HepG2 (cell line): ENCODE results near the gene ATN1. TPM values are rescaled to one million over a fixed set of nuclear protein-coding genes. Genes with fewer than 3 reads are reported as not detected.
A peak's percentile ranks its signal among the peaks of the same experiment; 100 is the strongest.

Experiments used
- ATAC-seq: fragments of 200-7000 bp; cut with Tn5 transposase; 3 replicates; pipeline ENCODE4 v1.9.1; 2020; ENCODE audit warnings: mild to moderate bottlenecking, moderate library complexity
- Bru-seq: library from RNA; stranded (reverse); fragments of 400-500 nt; gene quantifications from one replicate; lab custom pipeline; 2021; lab: Mats Ljungman, UMichigan
- BruChase-seq, 2 experiments: library from RNA; stranded (reverse); fragments of 400-500 nt; gene quantifications; one replicate each; lab custom pipeline; 2021; lab: Mats Ljungman, UMichigan
- BruUV-seq: library from RNA; stranded (reverse); fragments of 400-500 nt; replicated peaks from 2 replicates; lab custom pipeline; 2021; lab: Mats Ljungman, UMichigan
- CTCF ChIA-PET: fragments of 300-600 bp; formaldehyde crosslinking; extraction: SDS; loops from one replicate; lab custom pipeline; 2021; ENCODE audit warnings: low total read pairs, inconsistent platforms, low intra/inter-chr PET ratio; lab: Yijun Ruan, JAX
- POLR2A ChIA-PET: fragments of 350-600 bp; sonication (Branson Sonifier 250); formaldehyde crosslinking; loops from one replicate; lab custom pipeline; 2020; ENCODE audit warnings: antibody characterized with exemption, inconsistent platforms; lab: Yijun Ruan, JAX
- DNase-seq: peaks from one replicate; pipeline ENCODE4 v3.0.0-alpha.2; 2015; ENCODE audit warnings: low spot score
- FAIRE-seq: peaks from 3 replicates; lab custom pipeline; 2011; peaks lifted over from hg19 to GRCh38; lab: Jason Lieb, UNC
- H2AFZ ChIP-seq: one replicate; pipeline ENCODE4 v1.6.1; 2011; ENCODE audit warnings: low read length, inconsistent platforms
- H3K27ac ChIP-seq: fragments of 300-600 bp; 3 replicates; pipeline ENCODE4 v1.8.0; 2011; ENCODE audit warnings: mixed run types, mild to moderate bottlenecking, mixed read lengths, low read length, inconsistent platforms; ENCODE audit not compliant: insufficient read depth; ENCODE audit errors: extremely low read length
- H3K27me3 ChIP-seq, 2 experiments: fragments of 200-600 bp in 1 of 2; 2 replicates in 1 of 2; 3 replicates in 1 of 2; pipeline versions ENCODE4 v1.6.0 to v1.8.0; 2011; ENCODE audit warnings: low read length in 2 of 2, mild to moderate bottlenecking in 2 of 2, moderate library complexity in 2 of 2, inconsistent platforms in 1 of 2; ENCODE audit not compliant: insufficient read depth in 2 of 2, control insufficient read depth in 1 of 2
- H3K36me3 ChIP-seq, 2 experiments: fragments of 200-600 bp in 1 of 2; replicated peaks in 1 of 2; 2 replicates in 1 of 2; 3 replicates in 1 of 2; pipeline versions ENCODE4 v1.5.1 to v1.8.0; 2011; ENCODE audit warnings: low read length in 2 of 2, inconsistent platforms in 1 of 2; ENCODE audit not compliant: insufficient read depth in 2 of 2, control insufficient read depth in 1 of 2
- H3K4me1 ChIP-seq: 2 replicates; pipeline ENCODE4 v1.5.1; 2012; ENCODE audit warnings: low read length, inconsistent platforms; ENCODE audit not compliant: insufficient read depth
- H3K4me2 ChIP-seq: 2 replicates; pipeline ENCODE4 v1.6.0; 2011; ENCODE audit warnings: low read depth, low read length, inconsistent platforms
- H3K4me3 ChIP-seq, 3 experiments: fragments of 200-600 bp in 1 of 3; sonication (generic), shearing (Covaris generic) in 1 of 3; replicated peaks in 1 of 3; 2 replicates each; pipeline ENCODE4 v1.5.1; 2011 to 2016; ENCODE audit warnings: low read length in 3 of 3, inconsistent platforms in 2 of 3, low read depth in 2 of 3, mild to moderate bottlenecking in 2 of 3, control low read depth in 1 of 3, mixed read lengths in 1 of 3; ENCODE audit not compliant: insufficient read depth in 1 of 3
- H3K79me2 ChIP-seq: one replicate; pipeline ENCODE4 v1.6.1; 2011; ENCODE audit warnings: low read length, inconsistent platforms; ENCODE audit not compliant: insufficient read depth
- H3K9ac ChIP-seq: 2 replicates; pipeline ENCODE4 v1.6.0; 2011; ENCODE audit warnings: mild to moderate bottlenecking, low read depth, low read length, inconsistent platforms; ENCODE audit not compliant: insufficient read depth
- H3K9me3 ChIP-seq: 2 replicates; pipeline ENCODE4 v1.5.1; 2012; ENCODE audit warnings: mild to moderate bottlenecking, low read length
- H4K20me1 ChIP-seq: 2 replicates; pipeline ENCODE4 v1.6.0; 2011; ENCODE audit warnings: inconsistent platforms, mild to moderate bottlenecking, low read length, moderate library complexity; ENCODE audit not compliant: insufficient read depth
- DR1 ChIP-seq: sonication (generic); formaldehyde crosslinking; IDR thresholded peaks from 2 replicates; pipeline ENCODE4 v1.8.0; 2021; ENCODE audit warnings: mild to moderate bottlenecking, missing genetic modification reagents, inconsistent platforms
- NBN ChIP-seq: fragments of 450-650 bp; conservative IDR thresholded peaks from 2 replicates; pipeline ENCODE4 v1.6.1; 2017
- PLSCR1 ChIP-seq: sonication (generic); formaldehyde crosslinking; IDR thresholded peaks from 2 replicates; pipeline ENCODE4 v1.5.0; 2020; ENCODE audit warnings: missing genetic modification reagents, mild to moderate bottlenecking, borderline replicate concordance
- SRY ChIP-seq: sonication (generic); formaldehyde crosslinking; IDR thresholded peaks from 2 replicates; pipeline ENCODE4 v1.8.0; 2022; ENCODE audit warnings: mild to moderate bottlenecking, missing genetic modification reagents
- TBL1XR1 ChIP-seq: fragments of 150-350 bp; IDR thresholded peaks from 2 replicates; pipeline ENCODE4 v1.6.1; 2014; ENCODE audit warnings: borderline replicate concordance, low read length; ENCODE audit not compliant: partially characterized antibody
- ZNF276 ChIP-seq: sonication (generic); formaldehyde crosslinking; IDR thresholded peaks from 2 replicates; pipeline ENCODE4 v1.4.0; 2020; ENCODE audit warnings: mild to moderate bottlenecking, low read depth, missing genetic modification reagents
- ZNF563 ChIP-seq: sonication (generic); formaldehyde crosslinking; IDR thresholded peaks from 2 replicates; pipeline ENCODE4 v1.8.0; 2022; ENCODE audit warnings: mild to moderate bottlenecking, moderate library complexity, missing genetic modification reagents
- ZNF615 ChIP-seq: sonication (generic); formaldehyde crosslinking; IDR thresholded peaks from 2 replicates; pipeline ENCODE4 v1.5.0; 2020; ENCODE audit warnings: mild to moderate bottlenecking, missing genetic modification reagents, borderline replicate concordance
- ZNF678 ChIP-seq: sonication (generic); formaldehyde crosslinking; IDR thresholded peaks from 2 replicates; pipeline ENCODE4 v1.4.0; 2020; ENCODE audit warnings: mild to moderate bottlenecking, missing genetic modification reagents
- ZNF740 ChIP-seq: sonication (generic); formaldehyde crosslinking; IDR thresholded peaks from 2 replicates; pipeline ENCODE4 v1.4.0; 2020; ENCODE audit warnings: missing genetic modification reagents
- WGBS: methylation state at CpG from one replicate; pipeline ENCODE4 v1.1.6; 2017; ENCODE audit warnings: low lambda C conversion rate; 5-methylcytosine and 5-hydroxymethylcytosine counted together
- in situ Hi-C: cut with HindIII; loops from 2 replicates; pipeline ENCODE4 v1.10.0; 2017; ENCODE audit warnings: low pct_unique_long_range_greater_than_20kb; ENCODE audit not compliant: extremely low pct_ligation_motif_present
- intact Hi-C: fragments of 100-400 bp; cut with micrococcal nuclease; formaldehyde crosslinking; loops from one replicate; pipeline ENCODE4 v1.10.0; 2022; ENCODE audit not compliant: unreplicated experiment
- long read RNA-seq, 2 experiments: library from RNA in 1 of 2; library from polyadenylated mRNA in 1 of 2; stranded (forward) in 1 of 2; unstranded in 1 of 2; transcript quantifications; one replicate each; pipeline ENCODE4 v2.0.0, GENCODE V29; 2019 to 2022
- polyA minus RNA-seq, 3 experiments: library from RNA; depleted of rRNA, polyadenylated mRNA; stranded (reverse); fragments of >200 nt; gene quantifications; 2 replicates each; pipeline ENCODE4 v1.2.3, GENCODE V29; 2011; ENCODE audit warnings: low replicate concordance in 1 of 3
- polyA plus RNA-seq, 8 experiments: library from polyadenylated mRNA; depleted of rRNA in 3 of 8; stranded (reverse) in 7 of 8; unstranded in 1 of 8; fragments of >200 nt; fragmentation: Illumina TruSeq in 4 of 8; extraction: Trizol in 4 of 8; gene quantifications; 2 replicates each; pipeline versions ENCODE4 v1.2.1 to v1.2.3, GENCODE V29; 2011 to 2016; ENCODE audit warnings: low read depth in 4 of 8, missing spikeins in 1 of 8, mixed read lengths in 1 of 8; ENCODE audit not compliant: insufficient read depth in 1 of 8
- total RNA-seq, 5 experiments: library from RNA; depleted of rRNA; stranded (reverse); fragments of >200 nt; fragmentation: Illumina TruSeq; extraction: Trizol; gene quantifications; 2 replicates each; pipeline ENCODE4 v1.2.3, GENCODE V29; 2016; ENCODE audit warnings: low read depth in 1 of 5

Gene ATN1, protein sequence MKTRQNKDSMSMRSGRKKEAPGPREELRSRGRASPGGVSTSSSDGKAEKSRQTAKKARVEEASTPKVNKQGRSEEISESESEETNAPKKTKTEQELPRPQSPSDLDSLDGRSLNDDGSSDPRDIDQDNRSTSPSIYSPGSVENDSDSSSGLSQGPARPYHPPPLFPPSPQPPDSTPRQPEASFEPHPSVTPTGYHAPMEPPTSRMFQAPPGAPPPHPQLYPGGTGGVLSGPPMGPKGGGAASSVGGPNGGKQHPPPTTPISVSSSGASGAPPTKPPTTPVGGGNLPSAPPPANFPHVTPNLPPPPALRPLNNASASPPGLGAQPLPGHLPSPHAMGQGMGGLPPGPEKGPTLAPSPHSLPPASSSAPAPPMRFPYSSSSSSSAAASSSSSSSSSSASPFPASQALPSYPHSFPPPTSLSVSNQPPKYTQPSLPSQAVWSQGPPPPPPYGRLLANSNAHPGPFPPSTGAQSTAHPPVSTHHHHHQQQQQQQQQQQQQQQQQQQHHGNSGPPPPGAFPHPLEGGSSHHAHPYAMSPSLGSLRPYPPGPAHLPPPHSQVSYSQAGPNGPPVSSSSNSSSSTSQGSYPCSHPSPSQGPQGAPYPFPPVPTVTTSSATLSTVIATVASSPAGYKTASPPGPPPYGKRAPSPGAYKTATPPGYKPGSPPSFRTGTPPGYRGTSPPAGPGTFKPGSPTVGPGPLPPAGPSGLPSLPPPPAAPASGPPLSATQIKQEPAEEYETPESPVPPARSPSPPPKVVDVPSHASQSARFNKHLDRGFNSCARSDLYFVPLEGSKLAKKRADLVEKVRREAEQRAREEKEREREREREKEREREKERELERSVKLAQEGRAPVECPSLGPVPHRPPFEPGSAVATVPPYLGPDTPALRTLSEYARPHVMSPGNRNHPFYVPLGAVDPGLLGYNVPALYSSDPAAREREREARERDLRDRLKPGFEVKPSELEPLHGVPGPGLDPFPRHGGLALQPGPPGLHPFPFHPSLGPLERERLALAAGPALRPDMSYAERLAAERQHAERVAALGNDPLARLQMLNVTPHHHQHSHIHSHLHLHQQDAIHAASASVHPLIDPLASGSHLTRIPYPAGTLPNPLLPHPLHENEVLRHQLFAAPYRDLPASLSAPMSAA (N-terminal part only)
- total RNA-seq (2016; rRNA removed; fragmentation: Illumina TruSeq; extraction: Trizol): 2.1 TPM in 2 replicates
- 0.97 and 1.4 TPM in 2 replicates for total RNA-seq (2016; cell fraction: cytosol; rRNA removed; fragmentation: Illumina TruSeq; extraction: Trizol; ENCODE audit: low read depth)
- 1.8 and 2.3 TPM in 2 replicates for total RNA-seq (2016; cell fraction: insoluble cytoplasmic fraction; rRNA removed; fragmentation: Illumina TruSeq; extraction: Trizol)
- total RNA-seq (2016; cell fraction: membrane; rRNA removed; fragmentation: Illumina TruSeq; extraction: Trizol): 3.1 and 3.4 TPM in 2 replicates
- total RNA-seq (2016; cell fraction: nucleus; rRNA removed; fragmentation: Illumina TruSeq; extraction: Trizol): 3.3 and 4.6 TPM in 2 replicates
- polyA plus RNA-seq (2011; rRNA removed): 8.6 and 10.7 TPM in 2 replicates
- polyA plus RNA-seq (2011; cell fraction: cytosol; rRNA removed): 3.5 and 4.5 TPM in 2 replicates
- polyA plus RNA-seq (2011; cell fraction: nucleus; rRNA removed): 50.2 and 56.9 TPM in 2 replicates
- polyA plus RNA-seq (2012): 20.6 and 31.4 TPM in 2 replicates
- polyA plus RNA-seq (2016; cell fraction: cytosol; fragmentation: Illumina TruSeq; extraction: Trizol; ENCODE audit: low read depth): 8.7 and 9.0 TPM in 2 replicates
- polyA plus RNA-seq (2016; cell fraction: insoluble cytoplasmic fraction; fragmentation: Illumina TruSeq; extraction: Trizol; ENCODE audit: low read depth): 13.6 and 21.5 TPM in 2 replicates
- polyA plus RNA-seq (2016; cell fraction: membrane; fragmentation: Illumina TruSeq; extraction: Trizol; ENCODE audit: low read depth): 11.0 and 15.3 TPM in 2 replicates
- 41.0 and 44.9 TPM in 2 replicates for polyA plus RNA-seq (2016; cell fraction: nucleus; fragmentation: Illumina TruSeq; extraction: Trizol; ENCODE audit: insufficient read depth, low read depth)
- 13.5 and 19.8 TPM in 2 replicates for polyA minus RNA-seq (2011; rRNA and poly(A)+ RNA removed; ENCODE audit: low replicate concordance)
- 10.4 and 11.3 TPM in 2 replicates for polyA minus RNA-seq (2011; cell fraction: cytosol; rRNA and poly(A)+ RNA removed)
- polyA minus RNA-seq (2011; cell fraction: nucleus; rRNA and poly(A)+ RNA removed): 11.7 and 14.7 TPM in 2 replicates
- Bru-seq, nascent RNA: percentile 65 among the genes with signal in this experiment
- BruChase-seq, experiment 1, labeled RNA remaining after a 6-hour chase: percentile 88 among the genes with signal in this experiment
- percentile 74 among the genes with signal in this experiment for BruChase-seq, experiment 2, labeled RNA remaining after a 2-hour chase
- long read RNA-seq, experiment 1, partial matches to known transcripts: 1 of 1 reads
- long read RNA-seq, experiment 1, other reads (novel, unspliced or antisense): 0 of 1 reads
- long read RNA-seq, experiment 2, full-length matches to known transcripts: 8 of 136 reads
- long read RNA-seq, experiment 2, partial matches to known transcripts: 112 of 136 reads
- long read RNA-seq, experiment 2, other reads (novel, unspliced or antisense): 16 of 136 reads

GRCh38 chr12:6927379-6928021 lies at the start of gene ATN1:
Gene ATN1 (plus strand): TSS chr12:6927959. CDS start chr12:6934002, 6,043 bp downstream.
- FAIRE-seq (no peak), DNase-seq (no peak), ATAC-seq (peak; percentile 18)
- intact Hi-C loops: loop anchor here (5.0 kb wide), 1 partner anchor 185 kb away; no protein-coding TSS in a partner anchor
- peaks cover 66% of the 10 kb centered on the region for H3K4me1 ChIP-seq
- in situ Hi-C loops: no loop called here
- BruUV-seq: no TSS peak
- peaks cover 30% of the 10 kb centered on the region for H3K79me2 ChIP-seq
- H2AFZ ChIP-seq: no peak within 1 kb of the TSS
- peak within 1 kb of the TSS; percentile 64 for H3K27ac ChIP-seq
- WGBS: under 1% methylated on average over 64 of the region's 66 CpGs
- peak within 1 kb of the TSS; percentile 82 to 93 (median 90) for H3K4me3 ChIP-seq
- ChIA-PET POLR2A (interaction anchor here (1.1 to 3.8 kb wide), 10 partner anchors 10 to 186 kb away, joined by 3 to 55 read pairs (median 12); partner anchors contain the start of genes C12orf57, RNU7-1 and SPSB2), CTCF (no interaction called here)
- peaks cover 0 to 1% of the 10 kb centered on the region in 2 experiments; a peak in 2 of 5 replicates for H3K36me3 ChIP-seq
- H3K9ac ChIP-seq: peak within 1 kb of the TSS; percentile 81
- H4K20me1 ChIP-seq: no peaks in the 10 kb centered on the region
- H3K9me3 ChIP-seq: no peaks in the 10 kb centered on the region
- H3K4me2 ChIP-seq: peak within 1 kb of the TSS; percentile 88
- no peaks in the 10 kb centered on the region; a peak in 1 of 5 replicates for H3K27me3 ChIP-seq
- TF ChIP-seq ZNF740 (CRISPR knock-in tag): 0 out of 2 replicates have a peak, but pooled peaks have one; percentile 28
- no peak for TF ChIP-seq DR1 (CRISPR knock-in tag)
- no peak for TF ChIP-seq PLSCR1 (CRISPR knock-in tag)
- TF ChIP-seq ZNF615 (CRISPR knock-in tag): no peak
- TF ChIP-seq ZNF276: no peak
- TF ChIP-seq ZNF678 (CRISPR knock-in tag): no peak
- TF ChIP-seq ZNF563 (CRISPR knock-in tag): peak; percentile 48; the same call in 1 of the 2 replicates
- no peak for TF ChIP-seq NBN
- no peak for TF ChIP-seq TBL1XR1
- TF ChIP-seq SRY: 0 out of 2 replicates have a peak, but pooled peaks have one; percentile 6
